K562 (cell line): ENCODE results near the gene CDH1. TPM values are rescaled to one million over a fixed set of nuclear protein-coding genes. Genes with fewer than 3 reads are reported as not detected.

ENCODE experiments used
- ATAC-seq: fragments of 200-7000 bp; cut with Tn5 transposase; 3 replicates; pipeline ENCODE4 v1.9.1; 2020; ENCODE audit warnings: moderate library complexity
- BruUV-seq: library from RNA; stranded (reverse); fragments of 400-500 nt; replicated peaks from 2 replicates; lab custom pipeline; 2021; lab: Mats Ljungman, UMichigan
- CTCF ChIA-PET: fragments of 300-600 bp; formaldehyde crosslinking; extraction: SDS; loops from one replicate; lab custom pipeline; 2021; ENCODE audit warnings: low intra/inter-chr PET ratio; lab: Yijun Ruan, JAX
- POLR2A ChIA-PET: fragments of 300-600, 350-650 bp; sonication (Branson Sonifier 250); formaldehyde crosslinking; extraction: SDS; loops from one replicate; lab custom pipeline; 2021; ENCODE audit warnings: antibody characterized with exemption, inconsistent platforms; lab: Yijun Ruan, JAX
- DNase-seq, 4 experiments: peaks; one replicate each; pipeline versions ENCODE4 v3.0.0 to v3.0.0-alpha.2; 2011 to 2018; ENCODE audit warnings: low spot score in 3 of 4, mixed read lengths in 3 of 4; ENCODE audit errors: extremely low read depth in 1 of 4
- FAIRE-seq: peaks from 2 replicates; lab custom pipeline; 2011; peaks lifted over from hg19 to GRCh38; lab: Jason Lieb, UNC
- H2AFZ ChIP-seq: 2 replicates; pipeline ENCODE4 v1.6.0; 2011; ENCODE audit warnings: low read depth, low read length, control low read depth, inconsistent platforms
- H3K27ac ChIP-seq: fragments of 200-600 bp; 3 replicates; pipeline ENCODE4 v1.8.0; 2011; ENCODE audit warnings: low read depth, mild to moderate bottlenecking, control low read depth, inconsistent platforms, low read length, moderate library complexity, mixed read lengths; ENCODE audit errors: extremely low read depth
- H3K27me3 ChIP-seq, 2 experiments: fragments of 300-600 bp in 1 of 2; 2 replicates in 1 of 2; 3 replicates in 1 of 2; pipeline versions ENCODE4 v1.6.0 to v1.8.0; 2011; ENCODE audit warnings: inconsistent platforms in 2 of 2, low read length in 2 of 2, mild to moderate bottlenecking in 1 of 2, mixed read lengths in 1 of 2, moderate library complexity in 1 of 2; ENCODE audit not compliant: control insufficient read depth in 2 of 2, insufficient read depth in 2 of 2
- H3K36me3 ChIP-seq: fragments of 300-600 bp; 3 replicates; pipeline ENCODE4 v1.8.0; 2011; ENCODE audit warnings: mild to moderate bottlenecking, low read length, inconsistent platforms; ENCODE audit not compliant: control insufficient read depth, insufficient read depth
- H3K4me1 ChIP-seq, 2 experiments: fragments of 200-600 bp in 1 of 2; replicated peaks in 1 of 2; 2 replicates in 1 of 2; 3 replicates in 1 of 2; pipeline versions ENCODE4 v1.5.1 to v1.8.0; 2011; ENCODE audit warnings: inconsistent platforms in 2 of 2, low read length in 2 of 2, mild to moderate bottlenecking in 1 of 2, mixed read lengths in 1 of 2, moderate library complexity in 1 of 2; ENCODE audit not compliant: control insufficient read depth in 2 of 2, insufficient read depth in 2 of 2
- H3K4me2 ChIP-seq: 2 replicates; pipeline ENCODE4 v1.6.1; 2011; ENCODE audit warnings: low read length, control low read depth, inconsistent platforms, mixed read lengths; ENCODE audit not compliant: insufficient read depth
- H3K4me3 ChIP-seq: fragments of 200-600 bp; sonication (generic), shearing (Covaris generic); 2 replicates; pipeline ENCODE4 v1.5.1; 2016; ENCODE audit warnings: control low read depth, inconsistent platforms
- H3K79me2 ChIP-seq: fragments of 200-600 bp; 3 replicates; pipeline ENCODE4 v1.8.0; 2011; ENCODE audit warnings: low read length, inconsistent platforms; ENCODE audit not compliant: control insufficient read depth, insufficient read depth
- H3K9ac ChIP-seq, 2 experiments: 2 replicates each; pipeline versions ENCODE4 v1.6.0 to v1.6.1; 2011; ENCODE audit warnings: low read depth in 2 of 2, low read length in 2 of 2, control low read depth in 1 of 2, inconsistent platforms in 1 of 2, mild to moderate bottlenecking in 1 of 2, mixed read lengths in 1 of 2; ENCODE audit not compliant: insufficient read depth in 1 of 2
- H3K9me1 ChIP-seq: one replicate; pipeline ENCODE4 v1.6.0; 2011; ENCODE audit warnings: inconsistent platforms, mild to moderate bottlenecking, low read length, moderate library complexity; ENCODE audit not compliant: control insufficient read depth, insufficient read depth
- H3K9me3 ChIP-seq: replicated peaks from 2 replicates; pipeline ENCODE4 v1.5.1; 2011; ENCODE audit warnings: low read depth, low read length, inconsistent platforms; ENCODE audit not compliant: control insufficient read depth, insufficient read depth
- H4K20me1 ChIP-seq: replicated peaks from 2 replicates; pipeline ENCODE4 v1.6.1; 2011; ENCODE audit warnings: low read length, inconsistent platforms, mixed read lengths; ENCODE audit not compliant: control insufficient read depth, insufficient read depth
- HBP1 ChIP-seq: fragments of 450-650 bp; formaldehyde crosslinking; IDR thresholded peaks from 2 replicates; pipeline ENCODE4 v1.4.0; 2022; ENCODE audit warnings: missing genetic modification characterization
- PRDM10 ChIP-seq: fragments of 450-650 bp; IDR thresholded peaks from 2 replicates; pipeline ENCODE4 v1.6.1; 2018; ENCODE audit not compliant: partially characterized antibody
- RUNX1 ChIP-seq: sonication (generic); IDR thresholded peaks from 2 replicates; pipeline ENCODE4 v1.6.1; 2016; ENCODE audit warnings: antibody characterized with exemption, low read depth
- SREBF2 ChIP-seq: sonication (generic); formaldehyde crosslinking; IDR thresholded peaks from 2 replicates; pipeline ENCODE4 v1.4.0; 2020; ENCODE audit warnings: mild to moderate bottlenecking, missing genetic modification reagents
- ZKSCAN8 ChIP-seq: fragments of 200-800 bp; sonication (Bioruptor generic); IDR thresholded peaks from 2 replicates; pipeline ENCODE4 v1.6.1; 2016; ENCODE audit warnings: missing genetic modification characterization, missing compliant biosample characterization
- ZNF41 ChIP-seq: fragments of 250-450 bp; sonication (Bioruptor Pico); conservative IDR thresholded peaks from 2 replicates; pipeline ENCODE4 v1.4.0; 2020; ENCODE audit warnings: mild to moderate bottlenecking
- WGBS: fragments of 100-300 bp; shearing (Covaris generic); methylation state at CpG from one replicate; pipeline ENCODE4 v1.1.6; 2016; ENCODE audit warnings: low coverage, mixed read lengths; ENCODE audit not compliant: insufficient coverage; ENCODE audit errors: missing lambda C conversion rate; 5-methylcytosine and 5-hydroxymethylcytosine counted together
- in situ Hi-C: fragments of 300-500 bp; cut with MboI; formaldehyde crosslinking; loops from 4 replicates; pipeline ENCODE4 v1.15.0; 2018; ENCODE audit warnings: inconsistent platforms, mixed read lengths
- intact Hi-C: fragments of 100-400 bp; cut with micrococcal nuclease; formaldehyde crosslinking; loops from 2 replicates; pipeline ENCODE4 v1.14.2; 2022
- polyA plus RNA-seq, 8 experiments: library from polyadenylated mRNA; depleted of rRNA in 4 of 8; stranded (reverse) in 5 of 8; unstranded in 3 of 8; fragments of >200 nt; fragmentation: Nextera tagmentation in 2 of 8; fragmentation: Illumina TruSeq in 1 of 8; extraction: Ambion mirVana in 2 of 8; extraction: Trizol in 1 of 8; gene quantifications; 2 replicates each; pipeline versions ENCODE4 v1.2.1 to v1.2.3, GENCODE V29; 2011 to 2014; ENCODE audit warnings: inconsistent platforms in 1 of 8, missing spikeins in 1 of 8
- total RNA-seq, 7 experiments: library from RNA; depleted of rRNA in 6 of 7; stranded (reverse); fragments of >200 nt in 6 of 7; fragmentation: Illumina TruSeq in 2 of 7; extraction: Trizol in 2 of 7; gene quantifications; 2 replicates each; pipeline versions ENCODE4 v1.2.1 to v1.2.3, GENCODE V29; 2011 to 2021; ENCODE audit warnings: low replicate concordance in 1 of 7

CDH1 gene
- total and polyA plus RNA-seq, 9 of the 15 experiments (the other 6 are each of a cell fraction or from before 2014, with no cell fraction given): 0.01 to 0.69 TPM; not detected in 7

GRCh38 chr16:68772871-68773270, 35.8 kb downstream of the CDH1 start (continued):
- TF ChIP-seq RUNX1 (no peak), ZKSCAN8 (CRISPR knock-in tag) (no peak)

GRCh38 chr16:68774982-68775634, 38.0 kb downstream of the CDH1 start:
- Histone ChIP-seq H4K20me1 (no peaks in the 10 kb centered on the region; the same call in 1 of the 2 replicates), H3K27ac (no peak overlapping the region), H3K79me2 (no peaks in the 10 kb centered on the region), H2AFZ (no peak overlapping the region), H3K27me3 (no peaks in the 10 kb centered on the region), H3K36me3 (no peaks in the 10 kb centered on the region), H3K9me1 (no peaks in the 10 kb centered on the region), H3K4me1 (peaks cover 10 to 19% of the 10 kb centered on the region in 2 experiments; a peak in 3 of 5 replicates), H3K9ac (no peak overlapping the region), H3K4me3 (no peak overlapping the region), H3K4me2 (no peak overlapping the region), H3K9me3 (no peaks in the 10 kb centered on the region)
- ChIA-PET CTCF (no interaction called here), POLR2A (interaction anchor here (0.6 to 2.1 kb wide), 4 partner anchors 11 to 88 kb away, joined by 3 to 7 read pairs (median 4); no protein-coding TSS in a partner anchor)
- BruUV-seq: no TSS peak
- DNase-seq (no peak), FAIRE-seq (no peak), ATAC-seq (no peak)
- in situ Hi-C loops (no loop called here), intact Hi-C loops (no loop called here)
- no peak for TF ChIP-seq ZNF41 (CRISPR knock-in tag)
- TF ChIP-seq PRDM10: peak; percentile 50
- TF ChIP-seq SREBF2 (CRISPR knock-in tag): no peak
- TF ChIP-seq HBP1 (CRISPR knock-in tag): no peak
- WGBS: 54% methylated on average over 7 of the region's 7 CpGs
